A673 (cell line): ENCODE data around the gene PACSIN2. TPM values are rescaled to one million over a fixed set of nuclear protein-coding genes. Genes with fewer than 3 reads are reported as not detected.

Experiments used
- BruUV-seq: library from RNA; stranded (reverse); fragments of 400-500 nt; replicated peaks from 2 replicates; lab custom pipeline; 2021; lab: Mats Ljungman, UMichigan
- CTCF ChIA-PET: fragments of 300-600 bp; sonication (Branson Sonifier 250); formaldehyde crosslinking; loops from one replicate; lab custom pipeline; 2022; ENCODE audit warnings: antibody characterized with exemption; lab: Charles Lee
- POLR2A ChIA-PET: fragments of 300-600 bp; sonication (Branson Sonifier 250); formaldehyde crosslinking; loops from one replicate; lab custom pipeline; 2022; ENCODE audit warnings: antibody characterized with exemption; ENCODE audit not compliant: low non-redundant PET; lab: Charles Lee
- DNase-seq: peaks from one replicate; pipeline ENCODE4 v3.0.0-alpha.2; 2015; ENCODE audit warnings: low spot score
- H3K27ac ChIP-seq: fragments of 200-600 bp; sonication (generic); 2 replicates; pipeline ENCODE4 v1.5.1; 2016; ENCODE audit warnings: mixed run types, low read depth, mild to moderate bottlenecking, mixed read lengths, antibody characterized with exemption, low read length; ENCODE audit not compliant: poor library complexity, severe bottlenecking
- H3K27me3 ChIP-seq: fragments of 200-600 bp; sonication (generic); replicated peaks from 2 replicates; pipeline ENCODE4 v1.6.1; 2017; ENCODE audit warnings: mixed run types, low read depth, mild to moderate bottlenecking, mixed read lengths, antibody characterized with exemption, low read length; ENCODE audit not compliant: insufficient read depth, poor library complexity
- H3K36me3 ChIP-seq: fragments of 200-600 bp; sonication (generic); 2 replicates; pipeline ENCODE4 v1.6.1; 2016; ENCODE audit warnings: mixed run types, mild to moderate bottlenecking, mixed read lengths, antibody characterized with exemption, low read length; ENCODE audit not compliant: insufficient read depth, poor library complexity, severe bottlenecking
- H3K4me1 ChIP-seq: fragments of 200-600 bp; sonication (generic); 2 replicates; pipeline ENCODE4 v1.6.1; 2017; ENCODE audit warnings: mixed run types, mild to moderate bottlenecking, mixed read lengths, antibody characterized with exemption, low read length; ENCODE audit not compliant: insufficient read depth, poor library complexity, severe bottlenecking
- H3K4me3 ChIP-seq: fragments of 200-600 bp; sonication (generic); 2 replicates; pipeline ENCODE4 v1.5.1; 2016; ENCODE audit warnings: low read depth, mixed run types, mild to moderate bottlenecking, mixed read lengths, low read length; ENCODE audit not compliant: poor library complexity, severe bottlenecking
- H3K9me3 ChIP-seq: fragments of 200-600 bp; sonication (generic); 2 replicates; pipeline ENCODE4 v1.6.1; 2016; ENCODE audit warnings: mixed run types, low read depth, mild to moderate bottlenecking, mixed read lengths, antibody characterized with exemption, low read length; ENCODE audit not compliant: poor library complexity, severe bottlenecking
- CTCF ChIP-seq: fragments of 300-800, 200-600 bp; sonication (generic); conservative IDR thresholded peaks from 2 replicates; pipeline ENCODE4 v1.5.1; 2017; ENCODE audit warnings: low read depth, mild to moderate bottlenecking, antibody characterized with exemption, low read length, moderate library complexity, mixed read lengths
- EZH2 ChIP-seq: fragments of 200-600 bp; sonication (generic); IDR thresholded peaks from 2 replicates; pipeline ENCODE4 v1.6.1; 2017; ENCODE audit warnings: borderline replicate concordance, low read depth, mild to moderate bottlenecking, mixed read lengths, antibody characterized with exemption, low read length; ENCODE audit not compliant: poor library complexity, severe bottlenecking
- intact Hi-C: fragments of 100-400 bp; cut with micrococcal nuclease; formaldehyde crosslinking; loops from one replicate; pipeline ENCODE4 v1.10.0; 2022; ENCODE audit not compliant: unreplicated experiment
- total RNA-seq: library from RNA; stranded (reverse); gene quantifications from 2 replicates; pipeline ENCODE4 v1.2.3, GENCODE V29; 2021

The PACSIN2 gene
- total RNA-seq, 1 experiment from 2014 or later: 51.8 TPM

- intact Hi-C loops: no loop called here
Observed at GRCh38 chr22:42847110-42847509, 167.8 kb downstream of the PACSIN2 start.

GRCh38 chr22:42844756-42845155, 170.2 kb downstream of the PACSIN2 start:
- Histone ChIP-seq H3K4me3 (no peak overlapping the region), H3K9me3 (no peaks in the 10 kb centered on the region), H3K27me3 (no peaks in the 10 kb centered on the region), H3K36me3 (peaks cover 8% of the 10 kb centered on the region), H3K27ac (no peak overlapping the region), H3K4me1 (peaks cover 5% of the 10 kb centered on the region)
- DNase-seq: no peak
- ChIA-PET POLR2A (no interaction called here), CTCF (no interaction called here)
- TF ChIP-seq CTCF (no peak), EZH2 (no peak)
- no TSS peak for BruUV-seq
- intact Hi-C loops: no loop called here

More at GRCh38 chr22:42847110-42847509, 167.8 kb downstream of the PACSIN2 start:
- Histone ChIP-seq H3K4me3 (no peak overlapping the region), H3K4me1 (no peaks in the 10 kb centered on the region), H3K27me3 (no peaks in the 10 kb centered on the region), H3K9me3 (no peaks in the 10 kb centered on the region), H3K36me3 (peaks cover 2% of the 10 kb centered on the region), H3K27ac (no peak overlapping the region)
- ChIA-PET CTCF (no interaction called here), POLR2A (no interaction called here)
- BruUV-seq: no TSS peak
- DNase-seq: no peak
- TF ChIP-seq CTCF: no peak
- TF ChIP-seq EZH2: no peak

- no TSS peak for BruUV-seq
- no peaks in the 10 kb centered on the region for H3K27me3 ChIP-seq
- DNase-seq: no peak
- peaks cover 8% of the 10 kb centered on the region for H3K36me3 ChIP-seq
- no peak for TF ChIP-seq EZH2
- intact Hi-C loops: no loop called here
- CTCF ChIA-PET: no interaction called here
- POLR2A ChIA-PET: no interaction called here
- H3K4me3 ChIP-seq: no peak overlapping the region
- no peak overlapping the region for H3K27ac ChIP-seq
- H3K9me3 ChIP-seq: no peaks in the 10 kb centered on the region
- peaks cover 9% of the 10 kb centered on the region for H3K4me1 ChIP-seq
Observed at GRCh38 chr22:42842658-42843370, 172.1 kb downstream of the PACSIN2 start.
